ENCODE measurements around the gene SYT4. TPM values are rescaled to one million over a fixed set of nuclear protein-coding genes. Genes with fewer than 3 reads are reported as not detected.

Gene SYT4
- total and polyA plus RNA-seq, 2 donors (not counting 3 experiments of a cell fraction or from before 2014, with no cell fraction given): not detected

- Histone ChIP-seq H2AFZ (ENCODE audit: low read depth, low read length) (no peak overlapping the region), H3K9me3 (replicated peaks; ENCODE audit: control insufficient read depth, insufficient read depth, low read length) (no peaks in the 10 kb centered on the region), H3K9ac (replicated peaks; ENCODE audit: extremely low read depth, insufficient read depth, low read length) (no peak overlapping the region), H3K9me1 (replicated peaks; ENCODE audit: control insufficient read depth, extremely low read depth, insufficient read depth, low read length) (no peaks in the 10 kb centered on the region), H3K27me3 (ENCODE audit: control insufficient read depth in 2 of 2, insufficient read depth in 2 of 2, low read length in 2 of 2) (no peaks in the 10 kb centered on the region), H4K20me1 (replicated peaks; ENCODE audit: control insufficient read depth, extremely low read depth, insufficient read depth, low read length) (no peaks in the 10 kb centered on the region), H3K79me2 (ENCODE audit: control insufficient read depth, insufficient read depth, low read length) (no peaks in the 10 kb centered on the region), H3K4me3 (replicated peaks in 1 of 3; ENCODE audit: insufficient read depth in 1 of 3, low read depth in 1 of 3, low read length in 3 of 3) (no peak overlapping the region), H3K4me1 (ENCODE audit: control insufficient read depth, extremely low read depth, insufficient read depth, low read length) (no peaks in the 10 kb centered on the region), H3K4me2 (ENCODE audit: insufficient read depth, low read length) (no peak overlapping the region), H3K27ac (ENCODE audit: insufficient read depth, low read depth, low read length) (no peak overlapping the region), H3K36me3 (ENCODE audit: control insufficient read depth in 2 of 2, extremely low read depth in 1 of 2, insufficient read depth in 2 of 2, low read length in 2 of 2) (no peaks in the 10 kb centered on the region)
- FAIRE-seq (no peak), DNase-seq (ENCODE audit: low read depth, low spot score) (no peak)
- POLR2A ChIA-PET: no interaction called here
- BruUV-seq (replicated peaks): no TSS peak
- dilution Hi-C loops (cut with MboI; ENCODE audit: extremely low pct_ligation_motif_present, low sequenced_read_pairs): no loop called here
- intact Hi-C loops (cut with micrococcal nuclease): loop anchor here (10.0 kb wide), 1 partner anchor 290 kb away; no protein-coding TSS in a partner anchor
- CTCF ChIA-PET: interaction anchor here (1.6 to 5.9 kb wide), 3 partner anchors 677 to 1160 kb away, joined by 3 to 248 read pairs (median 101); no protein-coding TSS in a partner anchor
- no peak for TF ChIP-seq GATA2 (IDR thresholded peaks at IDR 0.05; ENCODE audit: insufficient read depth, insufficient read length, low read depth, low read length)
- no peak for TF ChIP-seq FOS (IDR thresholded peaks at IDR 0.05; ENCODE audit: borderline replicate concordance, insufficient read depth, low read length)
- TF ChIP-seq POLR2A (IDR thresholded peaks at IDR 0.05; ENCODE audit: low read depth, low read length): no peak
- no peak for TF ChIP-seq MAX (IDR thresholded peaks at IDR 0.05; ENCODE audit: insufficient read depth, insufficient read length)
- TF ChIP-seq MYC (IDR thresholded peaks at IDR 0.05; ENCODE audit: low read depth, low read length): no peak
- TF ChIP-seq POLR2AphosphoS5 (IDR thresholded peaks at IDR 0.05; ENCODE audit: insufficient read depth, low read depth, low read length): no peak
- TF ChIP-seq JUN (IDR thresholded peaks at IDR 0.05; ENCODE audit: borderline replicate concordance, insufficient read depth, insufficient read length, low read depth): no peak
- TF ChIP-seq, protein P1, sequence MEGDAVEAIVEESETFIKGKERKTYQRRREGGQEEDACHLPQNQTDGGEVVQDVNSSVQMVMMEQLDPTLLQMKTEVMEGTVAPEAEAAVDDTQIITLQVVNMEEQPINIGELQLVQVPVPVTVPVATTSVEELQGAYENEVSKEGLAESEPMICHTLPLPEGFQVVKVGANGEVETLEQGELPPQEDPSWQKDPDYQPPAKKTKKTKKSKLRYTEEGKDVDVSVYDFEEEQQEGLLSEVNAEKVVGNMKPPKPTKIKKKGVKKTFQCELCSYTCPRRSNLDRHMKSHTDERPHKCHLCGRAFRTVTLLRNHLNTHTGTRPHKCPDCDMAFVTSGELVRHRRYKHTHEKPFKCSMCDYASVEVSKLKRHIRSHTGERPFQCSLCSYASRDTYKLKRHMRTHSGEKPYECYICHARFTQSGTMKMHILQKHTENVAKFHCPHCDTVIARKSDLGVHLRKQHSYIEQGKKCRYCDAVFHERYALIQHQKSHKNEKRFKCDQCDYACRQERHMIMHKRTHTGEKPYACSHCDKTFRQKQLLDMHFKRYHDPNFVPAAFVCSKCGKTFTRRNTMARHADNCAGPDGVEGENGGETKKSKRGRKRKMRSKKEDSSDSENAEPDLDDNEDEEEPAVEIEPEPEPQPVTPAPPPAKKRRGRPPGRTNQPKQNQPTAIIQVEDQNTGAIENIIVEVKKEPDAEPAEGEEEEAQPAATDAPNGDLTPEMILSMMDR (IDR thresholded peaks at IDR 0.05; ENCODE audit: extremely low read depth in 1 of 2, insufficient read depth in 1 of 2, low read depth in 1 of 2, low read length in 2 of 2): no peak
- TF ChIP-seq EZH2 (IDR thresholded peaks at IDR 0.05; ENCODE audit: borderline replicate concordance, low read depth, low read length, severe bottlenecking): no peak
Measured at GRCh38 chr18:43274526-43274925, 2.8 kb downstream of the SYT4 start.
